Endothelial cell of umbilical vein (primary cell): ENCODE results near the gene FGA. TPM values are rescaled to one million over a fixed set of nuclear protein-coding genes. Genes with fewer than 3 reads are reported as not detected.

ENCODE experiments used
- BruUV-seq: library from RNA; stranded (reverse); fragments of 400-500 nt; replicated peaks from 2 replicates; lab custom pipeline; 2021; lab: Mats Ljungman, UMichigan
- CTCF ChIA-PET: fragments of 300-600, 350-600 bp; sonication (Branson Sonifier 250); formaldehyde crosslinking; loops from one replicate; lab custom pipeline; 2021; ENCODE audit warnings: antibody characterized with exemption, inconsistent platforms; lab: Charles Lee
- POLR2A ChIA-PET: fragments of 300-600, 350-600 bp; sonication (Branson Sonifier 250); formaldehyde crosslinking; loops from one replicate; lab custom pipeline; 2021; ENCODE audit warnings: antibody characterized with exemption, inconsistent platforms; lab: Charles Lee
- DNase-seq: peaks from one replicate; pipeline ENCODE4 v3.0.0-alpha.2; 2011; ENCODE audit warnings: low read depth, low spot score
- FAIRE-seq: peaks from 2 replicates; lab custom pipeline; 2011; peaks lifted over from hg19 to GRCh38; lab: Jason Lieb, UNC
- H2AFZ ChIP-seq: 2 replicates; pipeline ENCODE4 v1.6.0; 2012; ENCODE audit warnings: low read depth, low read length, control low read depth, inconsistent platforms
- H3K27ac ChIP-seq: 2 replicates; pipeline ENCODE4 v1.5.1; 2011; ENCODE audit warnings: low read depth, mild to moderate bottlenecking, control low read depth, low read length, moderate library complexity; ENCODE audit not compliant: insufficient read depth
- H3K27me3 ChIP-seq, 2 experiments: 2 replicates each; pipeline versions ENCODE4 v1.6.0 to v1.6.1; 2011; ENCODE audit warnings: low read length in 2 of 2, mixed read lengths in 1 of 2; ENCODE audit not compliant: control insufficient read depth in 2 of 2, insufficient read depth in 2 of 2
- H3K36me3 ChIP-seq, 2 experiments: 2 replicates in 1 of 2; 3 replicates in 1 of 2; pipeline ENCODE4 v1.5.1; 2011; ENCODE audit warnings: low read length in 2 of 2, mild to moderate bottlenecking in 1 of 2, moderate library complexity in 1 of 2; ENCODE audit not compliant: control insufficient read depth in 2 of 2, insufficient read depth in 2 of 2; ENCODE audit errors: extremely low read depth in 1 of 2
- H3K4me1 ChIP-seq: 3 replicates; pipeline ENCODE4 v1.5.1; 2011; ENCODE audit warnings: mild to moderate bottlenecking, low read length; ENCODE audit not compliant: control insufficient read depth, insufficient read depth; ENCODE audit errors: extremely low read depth
- H3K4me2 ChIP-seq: 2 replicates; pipeline ENCODE4 v1.6.1; 2011; ENCODE audit warnings: low read length, control low read depth, mixed read lengths; ENCODE audit not compliant: insufficient read depth
- H3K4me3 ChIP-seq, 3 experiments: fragments of 200-600 bp in 1 of 3; sonication (generic), shearing (Covaris generic) in 1 of 3; replicated peaks in 1 of 3; 2 replicates each; pipeline ENCODE4 v1.5.1; 2011 to 2016; ENCODE audit warnings: control low read depth in 3 of 3, low read length in 3 of 3, mild to moderate bottlenecking in 2 of 3, inconsistent platforms in 1 of 3, low read depth in 1 of 3, moderate library complexity in 1 of 3; ENCODE audit not compliant: insufficient read depth in 1 of 3
- H3K79me2 ChIP-seq: 2 replicates; pipeline ENCODE4 v1.6.0; 2012; ENCODE audit warnings: low read length, inconsistent platforms; ENCODE audit not compliant: control insufficient read depth, insufficient read depth
- H3K9ac ChIP-seq: replicated peaks from 2 replicates; pipeline ENCODE3; 2011; ENCODE audit warnings: low read length, control low read depth; ENCODE audit not compliant: insufficient read depth; ENCODE audit errors: extremely low read depth
- H3K9me1 ChIP-seq: replicated peaks from 3 replicates; pipeline ENCODE4 v1.6.0; 2011; ENCODE audit warnings: mild to moderate bottlenecking, low read length; ENCODE audit not compliant: control insufficient read depth, insufficient read depth; ENCODE audit errors: extremely low read depth
- H3K9me3 ChIP-seq: replicated peaks from 2 replicates; pipeline ENCODE4 v1.5.1; 2012; ENCODE audit warnings: low read length, inconsistent platforms; ENCODE audit not compliant: control insufficient read depth, insufficient read depth
- H4K20me1 ChIP-seq: replicated peaks from 2 replicates; pipeline ENCODE3; 2011; ENCODE audit warnings: mild to moderate bottlenecking, low read length; ENCODE audit not compliant: control insufficient read depth, insufficient read depth; ENCODE audit errors: extremely low read depth
- EZH2 ChIP-seq: IDR thresholded peaks from 2 replicates; pipeline ENCODE4 v1.6.1; 2012; ENCODE audit warnings: borderline replicate concordance, low read depth, mild to moderate bottlenecking, moderate library complexity, low read length, inconsistent platforms; ENCODE audit not compliant: severe bottlenecking
- FOS ChIP-seq: IDR thresholded peaks from 2 replicates; pipeline ENCODE4 v1.6.1; 2011; ENCODE audit warnings: mild to moderate bottlenecking, low read length, moderate library complexity, borderline replicate concordance; ENCODE audit not compliant: insufficient read depth
- GATA2 ChIP-seq: IDR thresholded peaks from 2 replicates; pipeline ENCODE4 v1.7.0; 2011; ENCODE audit warnings: low read depth, mild to moderate bottlenecking, moderate library complexity, mixed read lengths, low read length; ENCODE audit not compliant: insufficient read length, insufficient read depth
- JUN ChIP-seq: IDR thresholded peaks from 2 replicates; pipeline ENCODE4 v1.6.1; 2011; ENCODE audit warnings: borderline replicate concordance, low read depth; ENCODE audit not compliant: insufficient read length, insufficient read depth
- MYC ChIP-seq: IDR thresholded peaks from one replicate; pipeline ENCODE4 v1.6.1; 2011; ENCODE audit warnings: mild to moderate bottlenecking, low read depth, low read length
- POLR2A ChIP-seq: IDR thresholded peaks from 2 replicates; pipeline ENCODE4 v1.6.1; 2012; ENCODE audit warnings: low read depth, mild to moderate bottlenecking, control low read depth, low read length
- POLR2AphosphoS5 ChIP-seq: IDR thresholded peaks from 2 replicates; pipeline ENCODE4 v1.6.1; 2012; ENCODE audit warnings: low read depth, mild to moderate bottlenecking, control low read depth, low read length, moderate library complexity; ENCODE audit not compliant: insufficient read depth
- dilution Hi-C: fragments of 300-500 bp; cut with MboI; formaldehyde crosslinking; loops from one replicate; pipeline ENCODE4 v1.15.0; 2019; ENCODE audit warnings: low sequenced_read_pairs; ENCODE audit not compliant: extremely low pct_ligation_motif_present
- intact Hi-C: fragments of 100-400 bp; cut with micrococcal nuclease; formaldehyde crosslinking; loops from one replicate; pipeline ENCODE4 v1.10.0; 2022
- polyA plus RNA-seq, 4 experiments: library from polyadenylated mRNA; depleted of rRNA in 3 of 4; stranded (reverse) in 3 of 4; unstranded in 1 of 4; fragments of >200 nt; gene quantifications; 2 replicates each; pipeline versions ENCODE4 v1.2.1 to v1.2.3, GENCODE V29; 2011 to 2012; ENCODE audit warnings: missing spikeins in 1 of 4
- total RNA-seq: library from RNA; stranded (reverse); gene quantifications from 2 replicates; pipeline ENCODE4 v1.2.3, GENCODE V29; 2021
- TF ChIP-seq, protein P1 (sequence below): IDR thresholded peaks from 2 replicates; pipeline ENCODE4 v1.6.1; 2011; ENCODE audit not compliant: insufficient read depth, insufficient read length

FGA gene
- total and polyA plus RNA-seq, 2 donors (not counting 3 experiments of a cell fraction or from before 2014, with no cell fraction given) = not detected

DNA sequence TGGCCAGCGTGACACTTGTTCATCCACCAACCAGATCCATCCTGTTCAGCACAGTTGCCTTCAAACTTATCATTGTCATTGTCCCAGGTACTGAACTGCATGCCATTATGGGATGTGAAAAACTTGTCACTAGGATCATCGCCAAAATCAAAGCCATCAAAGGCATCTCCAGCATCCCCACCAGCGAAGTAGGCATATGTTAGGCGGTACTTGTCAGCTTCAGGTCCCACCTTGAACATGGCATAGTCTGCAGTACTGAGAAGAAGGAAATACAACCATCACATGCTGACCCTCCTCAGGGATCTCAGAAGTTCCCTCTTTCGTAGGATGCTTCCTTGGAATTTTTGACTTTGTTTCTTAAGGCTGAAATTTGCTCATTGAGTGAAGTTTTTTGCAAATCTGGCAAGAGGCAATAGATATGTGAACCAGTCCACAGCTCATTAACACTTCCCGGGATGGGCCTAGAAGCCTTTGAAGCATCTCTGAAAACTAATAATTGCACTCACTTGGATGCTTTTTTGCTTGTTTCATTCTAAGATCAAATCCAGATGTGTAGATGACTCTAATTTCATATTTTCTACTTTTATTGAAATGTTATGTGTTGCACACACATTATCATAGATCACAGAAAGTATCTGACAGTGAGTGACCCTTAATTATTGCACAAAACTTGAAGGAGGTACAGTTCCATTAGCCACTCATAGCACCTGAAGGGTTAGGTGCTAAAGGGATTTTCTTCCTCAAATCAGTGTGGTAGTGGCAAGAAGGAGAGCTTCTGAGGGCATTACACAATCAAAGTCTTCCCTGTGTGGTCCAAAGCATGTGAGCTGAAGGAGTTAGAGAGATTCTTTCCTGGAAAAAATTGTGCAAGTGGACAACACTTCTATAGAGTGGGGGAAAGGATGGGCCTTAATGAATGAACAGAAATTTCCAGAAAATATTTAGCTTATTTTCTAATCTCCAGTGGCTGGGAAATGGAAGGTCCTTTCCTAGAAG lies 16.5 kb upstream of the FGA start:
- intact Hi-C loops = no loop called here
- H3K9me3 ChIP-seq = no peaks in the 10 kb centered on the region
- FAIRE-seq = no peak
- H3K4me3 ChIP-seq = no peak overlapping the region
- TF ChIP-seq FOS (no peak), POLR2AphosphoS5 (no peak), POLR2A (no peak), EZH2 (no peak)
- no peaks in the 10 kb centered on the region for H3K79me2 ChIP-seq
- H3K9me1 ChIP-seq = no peaks in the 10 kb centered on the region
- ChIA-PET CTCF (interaction anchor here (0.9 to 3.7 kb wide), 3 partner anchors 12 to 48 kb away, joined by 3 to 18 read pairs (median 5); no protein-coding TSS in a partner anchor), POLR2A (no interaction called here)
- H2AFZ ChIP-seq = no peak overlapping the region
- H3K9ac ChIP-seq = no peak overlapping the region
- no peaks in the 10 kb centered on the region for H3K4me1 ChIP-seq
- H3K36me3 ChIP-seq = no peaks in the 10 kb centered on the region
- dilution Hi-C loops = no loop called here
- H4K20me1 ChIP-seq = no peaks in the 10 kb centered on the region
- no peak overlapping the region for H3K27ac ChIP-seq
- no TSS peak for BruUV-seq
- DNase-seq = no peak
- peaks cover 0 to 3% of the 10 kb centered on the region in 2 experiments for H3K27me3 ChIP-seq
- no peak overlapping the region for H3K4me2 ChIP-seq

DNA sequence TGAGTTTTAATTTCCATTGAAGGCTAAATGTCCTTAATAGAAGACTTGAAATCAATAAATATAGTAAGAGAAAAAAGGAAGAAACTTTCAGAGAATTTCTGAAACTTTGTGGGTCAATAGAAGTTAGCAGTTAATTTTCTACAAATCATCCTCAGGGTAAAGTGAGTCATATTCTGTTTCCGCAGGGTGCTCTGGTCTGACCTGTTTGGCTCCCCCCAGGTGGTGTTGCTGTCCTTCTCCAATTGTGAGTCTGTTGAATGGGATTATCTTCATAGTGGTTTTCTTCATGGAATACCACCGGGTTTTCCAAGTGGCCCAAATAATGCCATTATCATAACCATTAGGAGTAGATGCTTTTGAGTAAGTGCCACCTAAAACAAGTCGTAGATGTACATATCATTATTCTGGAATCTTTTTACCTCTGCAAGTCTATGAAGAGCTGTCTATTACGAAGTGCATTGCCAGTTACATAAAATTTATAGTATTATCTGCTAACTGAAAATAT lies 14.2 kb upstream of the FGA start:
- Histone ChIP-seq H3K27ac (no peak overlapping the region), H3K9me1 (no peaks in the 10 kb centered on the region), H3K9me3 (no peaks in the 10 kb centered on the region), H3K79me2 (no peaks in the 10 kb centered on the region), H2AFZ (no peak overlapping the region), H3K9ac (no peak overlapping the region), H3K4me2 (no peak overlapping the region), H3K4me3 (no peak overlapping the region), H3K36me3 (no peaks in the 10 kb centered on the region), H3K4me1 (no peaks in the 10 kb centered on the region), H4K20me1 (no peaks in the 10 kb centered on the region), H3K27me3 (peaks cover 0 to 3% of the 10 kb centered on the region in 2 experiments)
- dilution Hi-C loops (no loop called here), intact Hi-C loops (no loop called here)
- DNase-seq = no peak
- ChIA-PET CTCF (interaction anchor here (1.5 kb wide), 1 partner anchor 10 kb away, joined by 4 read pairs; no protein-coding TSS in a partner anchor), POLR2A (no interaction called here)
- TF ChIP-seq MYC = no peak
- TF ChIP-seq FOS = no peak
- no peak for TF ChIP-seq POLR2AphosphoS5
- TF ChIP-seq JUN = no peak
- TF ChIP-seq EZH2 = no peak
- no peak for TF ChIP-seq POLR2A
- TF ChIP-seq, protein P1, sequence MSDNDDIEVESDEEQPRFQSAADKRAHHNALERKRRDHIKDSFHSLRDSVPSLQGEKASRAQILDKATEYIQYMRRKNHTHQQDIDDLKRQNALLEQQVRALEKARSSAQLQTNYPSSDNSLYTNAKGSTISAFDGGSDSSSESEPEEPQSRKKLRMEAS = no peak
- no peak for TF ChIP-seq GATA2
- no TSS peak for BruUV-seq
- no peak for FAIRE-seq
